H1 (cell line): ENCODE results near the gene NHS.

Source experiments
- CBX5 ChIP-seq: fragments of 300-800, 300-1000 bp; sonication (generic); IDR thresholded peaks from 2 replicates; pipeline ENCODE4 v1.7.1; 2016; ENCODE audit warnings: antibody characterized with exemption, low read length, low read depth
- CREB1 ChIP-seq: IDR thresholded peaks from 2 replicates; pipeline ENCODE4 v1.6.1; 2012; ENCODE audit warnings: inconsistent platforms
- EZH2 ChIP-seq: fragments of 200-600 bp; sonication (generic); IDR thresholded peaks from 2 replicates; pipeline ENCODE4 v1.7.1; 2012; ENCODE audit warnings: low read depth, mild to moderate bottlenecking, moderate library complexity, low read length, inconsistent platforms; ENCODE audit not compliant: severe bottlenecking
- GABPA ChIP-seq: IDR thresholded peaks from 2 replicates; pipeline ENCODE4 v1.6.1; 2011; ENCODE audit warnings: mild to moderate bottlenecking, low read length, moderate library complexity, borderline replicate concordance; ENCODE audit not compliant: insufficient read depth
- POLR2AphosphoS5 ChIP-seq: IDR thresholded peaks from 2 replicates; pipeline ENCODE4 v1.6.1; 2011; ENCODE audit warnings: low read depth, low read length
- RXRA ChIP-seq: IDR thresholded peaks from 2 replicates; pipeline ENCODE4 v1.6.1; 2011; ENCODE audit warnings: low read depth, mild to moderate bottlenecking, low read length, moderate library complexity; ENCODE audit not compliant: insufficient read depth
- SP1 ChIP-seq: IDR thresholded peaks from 2 replicates; pipeline ENCODE4 v1.6.1; 2011; ENCODE audit warnings: low read depth, low read length
- SRF ChIP-seq: IDR thresholded peaks from 2 replicates; pipeline ENCODE4 v1.6.1; 2011; ENCODE audit warnings: mild to moderate bottlenecking, low read depth, low read length, moderate library complexity
- TF ChIP-seq, protein P1 (sequence below), 3 experiments: IDR thresholded peaks; 1 replicate in 2 of 3; 2 replicates in 1 of 3; pipeline versions ENCODE4 v1.5.1 to v1.6.1; 2011; ENCODE audit warnings: low read length in 3 of 3, mild to moderate bottlenecking in 3 of 3, inconsistent platforms in 2 of 3, low read depth in 1 of 3, moderate library complexity in 1 of 3; ENCODE audit not compliant: insufficient read depth in 1 of 3; ENCODE audit errors: control extremely low read depth in 1 of 3

DNA sequence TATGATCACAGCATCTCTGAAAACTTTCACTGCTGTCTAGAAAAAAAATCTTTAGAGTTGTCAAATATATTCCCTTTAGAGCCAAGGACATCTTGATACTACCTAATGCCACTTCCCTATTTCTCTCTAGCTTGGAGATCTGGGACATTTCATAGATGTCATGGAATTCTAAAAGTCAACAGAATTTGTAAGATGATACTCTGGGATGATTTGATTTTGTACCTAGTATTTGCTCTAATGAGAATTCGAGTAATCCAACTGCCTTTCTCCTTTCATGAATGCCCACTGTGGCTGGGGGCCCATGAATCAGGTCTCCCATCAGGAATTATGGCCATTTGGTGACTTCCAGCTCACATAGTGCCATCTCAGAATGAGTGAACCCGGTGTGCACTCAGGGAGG, 73.2 kb downstream of the NHS start:
- TF ChIP-seq CREB1 = no peak
- TF ChIP-seq, protein P1, sequence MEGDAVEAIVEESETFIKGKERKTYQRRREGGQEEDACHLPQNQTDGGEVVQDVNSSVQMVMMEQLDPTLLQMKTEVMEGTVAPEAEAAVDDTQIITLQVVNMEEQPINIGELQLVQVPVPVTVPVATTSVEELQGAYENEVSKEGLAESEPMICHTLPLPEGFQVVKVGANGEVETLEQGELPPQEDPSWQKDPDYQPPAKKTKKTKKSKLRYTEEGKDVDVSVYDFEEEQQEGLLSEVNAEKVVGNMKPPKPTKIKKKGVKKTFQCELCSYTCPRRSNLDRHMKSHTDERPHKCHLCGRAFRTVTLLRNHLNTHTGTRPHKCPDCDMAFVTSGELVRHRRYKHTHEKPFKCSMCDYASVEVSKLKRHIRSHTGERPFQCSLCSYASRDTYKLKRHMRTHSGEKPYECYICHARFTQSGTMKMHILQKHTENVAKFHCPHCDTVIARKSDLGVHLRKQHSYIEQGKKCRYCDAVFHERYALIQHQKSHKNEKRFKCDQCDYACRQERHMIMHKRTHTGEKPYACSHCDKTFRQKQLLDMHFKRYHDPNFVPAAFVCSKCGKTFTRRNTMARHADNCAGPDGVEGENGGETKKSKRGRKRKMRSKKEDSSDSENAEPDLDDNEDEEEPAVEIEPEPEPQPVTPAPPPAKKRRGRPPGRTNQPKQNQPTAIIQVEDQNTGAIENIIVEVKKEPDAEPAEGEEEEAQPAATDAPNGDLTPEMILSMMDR (IDR thresholded peaks at IDR 0.05; ENCODE audit: control extremely low read depth in 1 of 3, insufficient read depth in 1 of 3, low read depth in 1 of 3, low read length in 3 of 3) = no peak
- no peak for TF ChIP-seq GABPA
- no peak for TF ChIP-seq RXRA
- TF ChIP-seq EZH2 = no peak
- TF ChIP-seq POLR2AphosphoS5 = no peak
- no peak for TF ChIP-seq SP1
- TF ChIP-seq CBX5 = no peak
- no peak for TF ChIP-seq SRF
